GM21423 (cell line): ENCODE results near the gene RCOR3.

Experiments used
- ATAC-seq: cut with Tn5 transposase; IDR thresholded peaks from one replicate; pipeline ENCODE4 v1.9.1; 2021; ENCODE audit warnings: mild to moderate bottlenecking, moderate library complexity; ENCODE audit not compliant: unreplicated experiment

Gene RCOR3

GRCh38 chr1:211323156-211324063, 64.2 kb downstream of the RCOR3 start:
- ATAC-seq, result peak; percentile 48

GRCh38 chr1:211324992-211325775, 66.0 kb downstream of the RCOR3 start:
- no peak for ATAC-seq

- ATAC-seq, result no peak
Observed at GRCh38 chr1:211326140-211326527, 67.0 kb downstream of the RCOR3 start.

- ATAC-seq, result peak; percentile 28
Observed at GRCh38 chr1:211326528-211327345, 67.6 kb downstream of the RCOR3 start, which contains the start of gene TRAF5. TSS of gene TRAF5 (plus strand) at chr1:211326833. CDS start at chr1:211353240, 26,407 bp downstream.

GRCh38 chr1:211327346-211327921, 68.3 kb downstream of the RCOR3 start:
- ATAC-seq, result peak; percentile 28

GRCh38 chr1:211328084-211328694, 69.0 kb downstream of the RCOR3 start:
- no peak for ATAC-seq

GRCh38 chr1:211328866-211329475, 69.8 kb downstream of the RCOR3 start:
- ATAC-seq, result no peak

- peak; percentile 55 for ATAC-seq
Observed at GRCh38 chr1:211329764-211330201, 70.6 kb downstream of the RCOR3 start.

- no peak for ATAC-seq
Observed at GRCh38 chr1:211330282-211330936, 71.2 kb downstream of the RCOR3 start.

GRCh38 chr1:211331011-211331709, 72.0 kb downstream of the RCOR3 start:
- no peak for ATAC-seq

- no peak for ATAC-seq
Observed at GRCh38 chr1:211332036-211332616, 73.0 kb downstream of the RCOR3 start.

GRCh38 chr1:211332830-211333229, 73.7 kb downstream of the RCOR3 start:
- ATAC-seq, result no peak

GRCh38 chr1:211333906-211334305, 74.7 kb downstream of the RCOR3 start:
- ATAC-seq, result no peak

GRCh38 chr1:211334986-211335385, 75.8 kb downstream of the RCOR3 start:
- no peak for ATAC-seq

GRCh38 chr1:211335522-211336157, 76.5 kb downstream of the RCOR3 start:
- peak; percentile 92 for ATAC-seq

GRCh38 chr1:211336161-211336560, 77.0 kb downstream of the RCOR3 start:
- peak; percentile 18 for ATAC-seq

- ATAC-seq, result no peak
Observed at GRCh38 chr1:211336775-211337174, 77.6 kb downstream of the RCOR3 start.
